HEK293 (cell line): ENCODE data around the gene SRF.

Source experiments
- CTCF ChIA-PET: fragments of 350-600 bp; formaldehyde crosslinking; extraction: SDS; loops from one replicate; lab custom pipeline; 2021; ENCODE audit warnings: antibody characterized with exemption; lab: Yijun Ruan, JAX
- POLR2A ChIA-PET: fragments of 300-600 bp; formaldehyde crosslinking; extraction: SDS; loops from one replicate; lab custom pipeline; 2020; ENCODE audit warnings: antibody characterized with exemption, inconsistent platforms; lab: Yijun Ruan, JAX
- H3K27ac ChIP-seq: fragments of 200-500 bp; sonication (Bioruptor generic); 2 replicates; pipeline ENCODE4 v1.5.1; 2014; ENCODE audit warnings: low read depth, low read length, control low read depth, inconsistent platforms; ENCODE audit errors: extremely low read depth
- H3K36me3 ChIP-seq, 2 experiments: fragments of 200-500 bp in 1 of 2; sonication (Bioruptor generic) in 1 of 2; 1 replicate in 1 of 2; 2 replicates in 1 of 2; pipeline ENCODE4 v1.5.1; 2014 to 2017; ENCODE audit warnings: inconsistent platforms in 2 of 2, low read length in 2 of 2; ENCODE audit not compliant: control insufficient read depth in 2 of 2, insufficient read depth in 1 of 2
- H3K4me1 ChIP-seq: fragments of 200-500 bp; sonication (Bioruptor generic); 2 replicates; pipeline ENCODE4 v1.5.1; 2014; ENCODE audit warnings: mild to moderate bottlenecking, low read length, inconsistent platforms; ENCODE audit not compliant: control insufficient read depth, insufficient read depth
- H3K4me3 ChIP-seq: 2 replicates; pipeline ENCODE4 v1.5.1; 2011; ENCODE audit warnings: low read depth, mild to moderate bottlenecking, control low read depth, low read length, moderate library complexity
- H3K9me3 ChIP-seq: fragments of 200-500 bp; sonication (Bioruptor generic); 2 replicates; pipeline ENCODE4 v1.5.1; 2014; ENCODE audit warnings: low read depth, low read length, inconsistent platforms; ENCODE audit not compliant: control insufficient read depth, insufficient read depth
- BCL11B ChIP-seq: fragments of 450-650 bp; formaldehyde crosslinking; IDR thresholded peaks from 2 replicates; pipeline ENCODE4 v1.5.1; 2016; ENCODE audit warnings: low read depth, missing biosample characterization, missing genetic modification characterization
- FEZF1 ChIP-seq: fragments of 450-650 bp; formaldehyde crosslinking; IDR thresholded peaks from 2 replicates; pipeline ENCODE4 v1.5.1; 2016; ENCODE audit warnings: missing biosample characterization, missing genetic modification characterization
- SCRT2 ChIP-seq: fragments of 450-650 bp; formaldehyde crosslinking; IDR thresholded peaks from 2 replicates; pipeline ENCODE4 v1.5.1; 2016; ENCODE audit warnings: missing biosample characterization, missing genetic modification characterization
- SP7 ChIP-seq: fragments of 450-650 bp; formaldehyde crosslinking; IDR thresholded peaks from 2 replicates; pipeline ENCODE4 v1.5.1; 2016; ENCODE audit warnings: missing biosample characterization, missing genetic modification characterization
- ZBTB17 ChIP-seq: fragments of 450-650 bp; formaldehyde crosslinking; IDR thresholded peaks from 2 replicates; pipeline ENCODE4 v1.5.1; 2016; ENCODE audit warnings: missing biosample characterization, missing genetic modification characterization
- ZBTB20 ChIP-seq: fragments of 450-650 bp; formaldehyde crosslinking; IDR thresholded peaks from 2 replicates; pipeline ENCODE4 v1.5.1; 2016; ENCODE audit warnings: missing biosample characterization, missing genetic modification characterization
- ZNF121 ChIP-seq: fragments of 450-650 bp; formaldehyde crosslinking; IDR thresholded peaks from 2 replicates; pipeline ENCODE4 v1.5.1; 2016; ENCODE audit warnings: missing biosample characterization, missing genetic modification characterization
- ZNF132 ChIP-seq: fragments of 450-650 bp; formaldehyde crosslinking; IDR thresholded peaks from 2 replicates; pipeline ENCODE4 v1.5.1; 2017; ENCODE audit warnings: missing biosample characterization, missing genetic modification characterization, borderline replicate concordance
- ZNF221 ChIP-seq: fragments of 450-650 bp; formaldehyde crosslinking; IDR thresholded peaks from 2 replicates; pipeline ENCODE4 v1.5.1; 2017; ENCODE audit warnings: missing biosample characterization, missing genetic modification characterization, borderline replicate concordance
- ZNF292 ChIP-seq: fragments of 450-650 bp; formaldehyde crosslinking; IDR thresholded peaks from 2 replicates; pipeline ENCODE4 v1.5.1; 2016; ENCODE audit warnings: low read depth, missing biosample characterization, missing genetic modification characterization, borderline replicate concordance
- ZNF324 ChIP-seq: fragments of 450-650 bp; formaldehyde crosslinking; IDR thresholded peaks from 2 replicates; pipeline ENCODE4 v1.5.1; 2016; ENCODE audit warnings: missing biosample characterization, missing genetic modification characterization
- ZNF335 ChIP-seq: fragments of 450-650 bp; formaldehyde crosslinking; conservative IDR thresholded peaks from 2 replicates; pipeline ENCODE4 v1.5.1; 2016; ENCODE audit warnings: missing biosample characterization, missing genetic modification characterization
- ZNF549 ChIP-seq: fragments of 450-650 bp; IDR thresholded peaks from 2 replicates; pipeline ENCODE4 v1.5.1; 2018; ENCODE audit warnings: missing biosample characterization, missing genetic modification characterization, mild to moderate bottlenecking, inconsistent platforms, moderate library complexity
- ZNF585B ChIP-seq: fragments of 450-650 bp; formaldehyde crosslinking; IDR thresholded peaks from 2 replicates; pipeline ENCODE4 v1.5.1; 2016; ENCODE audit warnings: missing biosample characterization, missing genetic modification characterization
- ZNF596 ChIP-seq: fragments of 450-650 bp; IDR thresholded peaks from 2 replicates; pipeline ENCODE4 v1.5.0; 2018; ENCODE audit warnings: missing biosample characterization, mild to moderate bottlenecking, missing genetic modification characterization, moderate library complexity
- ZNF623 ChIP-seq: fragments of 450-650 bp; formaldehyde crosslinking; IDR thresholded peaks from 2 replicates; pipeline ENCODE4 v1.5.1; 2016; ENCODE audit warnings: missing biosample characterization, missing genetic modification characterization
- ZNF626 ChIP-seq: fragments of 450-650 bp; sonication (Bioruptor Pico); formaldehyde crosslinking; IDR thresholded peaks from 2 replicates; pipeline ENCODE4 v1.5.1; 2018; ENCODE audit warnings: missing biosample characterization, missing genetic modification characterization, inconsistent platforms
- ZNF664 ChIP-seq: fragments of 450-650 bp; formaldehyde crosslinking; IDR thresholded peaks from 2 replicates; pipeline ENCODE4 v1.5.1; 2016; ENCODE audit warnings: missing biosample characterization, missing genetic modification characterization
- ZNF677 ChIP-seq: fragments of 450-650 bp; IDR thresholded peaks from 2 replicates; pipeline ENCODE4 v1.5.0; 2018; ENCODE audit warnings: missing biosample characterization, mild to moderate bottlenecking, missing genetic modification characterization, moderate library complexity
- ZNF837 ChIP-seq: fragments of 450-650 bp; formaldehyde crosslinking; IDR thresholded peaks from 2 replicates; pipeline ENCODE4 v1.5.1; 2016; ENCODE audit warnings: missing biosample characterization, missing genetic modification characterization
- ZSCAN23 ChIP-seq: fragments of 450-650 bp; formaldehyde crosslinking; IDR thresholded peaks from 2 replicates; pipeline ENCODE4 v1.5.1; 2016; ENCODE audit warnings: missing biosample characterization, missing genetic modification characterization
- TF ChIP-seq, protein P1 (sequence below): sonication (generic); formaldehyde crosslinking; IDR thresholded peaks from 2 replicates; pipeline ENCODE4 v1.8.1; 2022; ENCODE audit warnings: mild to moderate bottlenecking, moderate library complexity, missing genetic modification reagents
- TF ChIP-seq, protein P2 (sequence below): fragments of 450-650 bp; IDR thresholded peaks from 2 replicates; pipeline ENCODE4 v1.5.1; 2018; ENCODE audit warnings: missing biosample characterization, missing genetic modification characterization
- TF ChIP-seq, protein P3 (sequence below): fragments of 450-650 bp; IDR thresholded peaks from 2 replicates; pipeline ENCODE4 v1.5.1; 2018; ENCODE audit warnings: missing biosample characterization, mild to moderate bottlenecking, missing genetic modification characterization
- TF ChIP-seq, protein P4 (sequence below): fragments of 450-650 bp; formaldehyde crosslinking; IDR thresholded peaks from 2 replicates; pipeline ENCODE4 v1.5.1; 2016; ENCODE audit warnings: missing biosample characterization, missing genetic modification characterization
- TF ChIP-seq, protein P5 (sequence below): fragments of 450-650 bp; formaldehyde crosslinking; IDR thresholded peaks from 2 replicates; pipeline ENCODE4 v1.5.1; 2016; ENCODE audit warnings: missing biosample characterization, missing genetic modification characterization

SRF gene

DNA sequence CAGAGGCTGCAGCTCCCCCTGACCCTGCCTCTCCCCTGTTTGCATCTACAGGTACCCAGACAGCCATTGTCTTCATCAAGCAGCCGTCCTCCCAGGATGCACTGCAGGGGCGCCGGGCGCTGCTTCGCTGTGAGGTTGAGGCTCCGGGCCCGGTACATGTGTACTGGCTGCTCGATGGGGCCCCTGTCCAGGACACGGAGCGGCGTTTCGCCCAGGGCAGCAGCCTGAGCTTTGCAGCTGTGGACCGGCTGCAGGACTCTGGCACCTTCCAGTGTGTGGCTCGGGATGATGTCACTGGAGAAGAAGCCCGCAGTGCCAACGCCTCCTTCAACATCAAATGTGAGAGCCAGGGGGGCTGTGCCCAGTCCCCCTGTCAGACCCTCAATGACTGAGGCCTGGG, 42.1 kb upstream of the SRF start:
- H3K9me3 ChIP-seq, result no peaks in the 10 kb centered on the region
- H3K4me1 ChIP-seq, result no peaks in the 10 kb centered on the region
- POLR2A ChIA-PET, result interaction anchor here (1.8 kb wide), 1 partner anchor 53 kb away, joined by 5 read pairs; the partner anchor contains the start of gene PTK7
- CTCF ChIA-PET, result interaction anchor here (0.9 to 2.1 kb wide), 5 partner anchors 14 to 60 kb away, joined by 3 to 15 read pairs (median 6); no protein-coding TSS in a partner anchor
- H3K4me3 ChIP-seq, result no peak overlapping the region
- peaks cover 0 to 33% of the 10 kb centered on the region in 2 experiments; a peak in 1 of 3 replicates for H3K36me3 ChIP-seq
- no peak overlapping the region for H3K27ac ChIP-seq
- no peak for TF ChIP-seq SCRT2 (tag by site-specific recombination)
- TF ChIP-seq ZNF549, result no peak
- no peak for TF ChIP-seq ZNF664 (tag by site-specific recombination)
- no peak for TF ChIP-seq ZNF221 (tag by site-specific recombination)
- no peak for TF ChIP-seq FEZF1 (tag by site-specific recombination)
- TF ChIP-seq ZNF324, result no peak
- no peak for TF ChIP-seq ZBTB17 (tag by site-specific recombination)
- TF ChIP-seq, protein P1, sequence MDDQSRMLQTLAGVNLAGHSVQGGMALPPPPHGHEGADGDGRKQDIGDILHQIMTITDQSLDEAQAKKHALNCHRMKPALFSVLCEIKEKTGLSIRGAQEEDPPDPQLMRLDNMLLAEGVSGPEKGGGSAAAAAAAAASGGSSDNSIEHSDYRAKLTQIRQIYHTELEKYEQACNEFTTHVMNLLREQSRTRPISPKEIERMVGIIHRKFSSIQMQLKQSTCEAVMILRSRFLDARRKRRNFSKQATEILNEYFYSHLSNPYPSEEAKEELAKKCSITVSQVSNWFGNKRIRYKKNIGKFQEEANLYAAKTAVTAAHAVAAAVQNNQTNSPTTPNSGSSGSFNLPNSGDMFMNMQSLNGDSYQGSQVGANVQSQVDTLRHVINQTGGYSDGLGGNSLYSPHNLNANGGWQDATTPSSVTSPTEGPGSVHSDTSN (CRISPR knock-in tag), result no peak
- no peak for TF ChIP-seq ZNF623 (tag by site-specific recombination)
- TF ChIP-seq, protein P2, sequence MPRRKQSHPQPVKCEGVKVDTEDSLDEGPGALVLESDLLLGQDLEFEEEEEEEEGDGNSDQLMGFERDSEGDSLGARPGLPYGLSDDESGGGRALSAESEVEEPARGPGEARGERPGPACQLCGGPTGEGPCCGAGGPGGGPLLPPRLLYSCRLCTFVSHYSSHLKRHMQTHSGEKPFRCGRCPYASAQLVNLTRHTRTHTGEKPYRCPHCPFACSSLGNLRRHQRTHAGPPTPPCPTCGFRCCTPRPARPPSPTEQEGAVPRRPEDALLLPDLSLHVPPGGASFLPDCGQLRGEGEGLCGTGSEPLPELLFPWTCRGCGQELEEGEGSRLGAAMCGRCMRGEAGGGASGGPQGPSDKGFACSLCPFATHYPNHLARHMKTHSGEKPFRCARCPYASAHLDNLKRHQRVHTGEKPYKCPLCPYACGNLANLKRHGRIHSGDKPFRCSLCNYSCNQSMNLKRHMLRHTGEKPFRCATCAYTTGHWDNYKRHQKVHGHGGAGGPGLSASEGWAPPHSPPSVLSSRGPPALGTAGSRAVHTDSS (tag by site-specific recombination), result no peak
- no peak for TF ChIP-seq ZNF837
- TF ChIP-seq ZNF677 (tag by site-specific recombination), result no peak
- no peak for TF ChIP-seq ZNF585B
- no peak for TF ChIP-seq BCL11B
- TF ChIP-seq ZBTB20, result no peak
- no peak for TF ChIP-seq SP7
- no peak for TF ChIP-seq ZNF626 (tag by site-specific recombination)
- no peak for TF ChIP-seq ZNF292 (tag by site-specific recombination)
- no peak for TF ChIP-seq ZNF132 (tag by site-specific recombination)
- TF ChIP-seq, protein P3, sequence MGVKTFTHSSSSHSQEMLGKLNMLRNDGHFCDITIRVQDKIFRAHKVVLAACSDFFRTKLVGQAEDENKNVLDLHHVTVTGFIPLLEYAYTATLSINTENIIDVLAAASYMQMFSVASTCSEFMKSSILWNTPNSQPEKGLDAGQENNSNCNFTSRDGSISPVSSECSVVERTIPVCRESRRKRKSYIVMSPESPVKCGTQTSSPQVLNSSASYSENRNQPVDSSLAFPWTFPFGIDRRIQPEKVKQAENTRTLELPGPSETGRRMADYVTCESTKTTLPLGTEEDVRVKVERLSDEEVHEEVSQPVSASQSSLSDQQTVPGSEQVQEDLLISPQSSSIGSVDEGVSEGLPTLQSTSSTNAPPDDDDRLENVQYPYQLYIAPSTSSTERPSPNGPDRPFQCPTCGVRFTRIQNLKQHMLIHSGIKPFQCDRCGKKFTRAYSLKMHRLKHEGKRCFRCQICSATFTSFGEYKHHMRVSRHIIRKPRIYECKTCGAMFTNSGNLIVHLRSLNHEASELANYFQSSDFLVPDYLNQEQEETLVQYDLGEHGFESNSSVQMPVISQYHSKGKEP (tag by site-specific recombination), result no peak

DNA sequence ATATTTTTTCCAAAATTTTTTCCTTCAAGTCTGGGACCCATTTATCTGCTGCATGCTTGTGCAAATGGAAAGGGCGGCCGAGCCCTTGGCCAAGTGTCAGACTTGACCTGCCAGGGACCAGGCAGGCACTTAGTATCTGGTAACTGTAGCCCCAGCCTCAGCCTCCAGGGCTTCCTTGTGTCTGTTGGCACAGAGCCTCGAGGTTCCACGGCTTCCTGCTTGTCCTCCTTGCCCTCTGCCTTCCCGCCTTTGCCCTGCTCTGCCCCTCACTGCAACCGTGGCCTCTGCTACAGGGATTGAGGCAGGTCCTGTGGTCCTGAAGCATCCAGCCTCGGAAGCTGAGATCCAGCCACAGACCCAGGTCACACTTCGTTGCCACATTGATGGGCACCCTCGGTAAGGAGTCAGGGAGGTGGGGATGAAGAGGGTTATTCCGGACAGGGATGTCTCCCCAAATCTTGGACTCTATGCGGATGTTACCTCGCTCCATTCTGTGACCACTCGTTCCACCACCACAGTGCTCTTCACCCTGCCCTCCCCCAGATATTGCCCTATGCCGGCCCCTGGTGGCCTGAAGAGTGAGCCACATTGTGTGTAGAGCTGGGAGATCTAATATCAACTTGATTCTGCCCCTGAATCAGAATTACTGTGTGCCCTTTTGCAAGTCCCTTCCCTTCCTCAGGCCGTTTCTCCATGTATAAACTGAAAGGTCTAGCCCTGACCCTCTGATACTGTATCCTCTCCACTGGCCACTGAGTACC, 41.5 kb upstream of the SRF start:
- CTCF ChIA-PET, result interaction anchor here (0.9 to 2.1 kb wide), 9 partner anchors 14 to 133 kb away, joined by 3 to 15 read pairs (median 6); partner anchors contain the start of gene RRP36
- no peak overlapping the region for H3K27ac ChIP-seq
- TF ChIP-seq, protein P4, sequence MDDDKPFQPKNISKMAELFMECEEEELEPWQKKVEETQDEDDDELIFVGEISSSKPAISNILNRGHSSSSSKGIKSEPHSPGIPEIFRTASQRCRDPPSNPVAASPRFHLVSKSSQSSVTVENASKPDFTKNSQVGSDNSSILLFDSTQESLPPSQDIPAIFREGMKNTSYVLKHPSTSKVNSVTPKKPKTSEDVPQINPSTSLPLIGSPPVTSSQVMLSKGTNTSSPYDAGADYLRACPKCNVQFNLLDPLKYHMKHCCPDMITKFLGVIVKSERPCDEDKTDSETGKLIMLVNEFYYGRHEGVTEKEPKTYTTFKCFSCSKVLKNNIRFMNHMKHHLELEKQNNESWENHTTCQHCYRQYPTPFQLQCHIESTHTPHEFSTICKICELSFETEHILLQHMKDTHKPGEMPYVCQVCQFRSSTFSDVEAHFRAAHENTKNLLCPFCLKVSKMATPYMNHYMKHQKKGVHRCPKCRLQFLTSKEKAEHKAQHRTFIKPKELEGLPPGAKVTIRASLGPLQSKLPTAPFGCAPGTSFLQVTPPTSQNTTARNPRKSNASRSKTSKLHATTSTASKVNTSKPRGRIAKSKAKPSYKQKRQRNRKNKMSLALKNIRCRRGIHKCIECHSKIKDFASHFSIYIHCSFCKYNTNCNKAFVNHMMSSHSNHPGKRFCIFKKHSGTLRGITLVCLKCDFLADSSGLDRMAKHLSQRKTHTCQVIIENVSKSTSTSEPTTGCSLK, result no peak
- TF ChIP-seq ZNF121 (tag by site-specific recombination) (no peak), ZNF335 (tag by site-specific recombination) (no peak), ZNF596 (0 out of 2 replicates have a peak, but pooled peaks have one; percentile 14), ZSCAN23 (tag by site-specific recombination) (no peak)
- TF ChIP-seq, protein P5, sequence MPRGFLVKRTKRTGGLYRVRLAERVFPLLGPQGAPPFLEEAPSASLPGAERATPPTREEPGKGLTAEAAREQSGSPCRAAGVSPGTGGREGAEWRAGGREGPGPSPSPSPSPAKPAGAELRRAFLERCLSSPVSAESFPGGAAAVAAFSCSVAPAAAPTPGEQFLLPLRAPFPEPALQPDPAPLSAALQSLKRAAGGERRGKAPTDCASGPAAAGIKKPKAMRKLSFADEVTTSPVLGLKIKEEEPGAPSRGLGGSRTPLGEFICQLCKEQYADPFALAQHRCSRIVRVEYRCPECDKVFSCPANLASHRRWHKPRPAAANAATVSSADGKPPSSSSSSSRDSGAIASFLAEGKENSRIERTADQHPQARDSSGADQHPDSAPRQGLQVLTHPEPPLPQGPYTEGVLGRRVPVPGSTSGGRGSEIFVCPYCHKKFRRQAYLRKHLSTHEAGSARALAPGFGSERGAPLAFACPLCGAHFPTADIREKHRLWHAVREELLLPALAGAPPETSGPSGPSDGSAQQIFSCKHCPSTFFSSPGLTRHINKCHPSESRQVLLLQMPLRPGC (tag by site-specific recombination), result no peak

More for the DNA sequence above, 41.5 kb upstream of the SRF start:
- H3K4me1 ChIP-seq, result no peaks in the 10 kb centered on the region
- no peak overlapping the region for H3K4me3 ChIP-seq
- H3K9me3 ChIP-seq, result no peaks in the 10 kb centered on the region
- POLR2A ChIA-PET, result interaction anchor here (1.8 kb wide), 1 partner anchor 54 kb away, joined by 5 read pairs; the partner anchor contains the start of gene PTK7
- H3K36me3 ChIP-seq, result peaks cover 0 to 33% of the 10 kb centered on the region in 2 experiments; a peak in 1 of 3 replicates
